HEK293 (cell line): ENCODE data around the gene SERTAD3.

Source experiments
- CTCF ChIA-PET: fragments of 350-600 bp; formaldehyde crosslinking; extraction: SDS; loops from one replicate; lab custom pipeline; 2021; ENCODE audit warnings: antibody characterized with exemption; lab: Yijun Ruan, JAX
- POLR2A ChIA-PET: fragments of 300-600 bp; formaldehyde crosslinking; extraction: SDS; loops from one replicate; lab custom pipeline; 2020; ENCODE audit warnings: antibody characterized with exemption, inconsistent platforms; lab: Yijun Ruan, JAX
- H3K27ac ChIP-seq: fragments of 200-500 bp; sonication (Bioruptor generic); 2 replicates; pipeline ENCODE4 v1.5.1; 2014; ENCODE audit warnings: low read depth, low read length, control low read depth, inconsistent platforms; ENCODE audit errors: extremely low read depth
- H3K36me3 ChIP-seq, 2 experiments: fragments of 200-500 bp in 1 of 2; sonication (Bioruptor generic) in 1 of 2; 1 replicate in 1 of 2; 2 replicates in 1 of 2; pipeline ENCODE4 v1.5.1; 2014 to 2017; ENCODE audit warnings: inconsistent platforms in 2 of 2, low read length in 2 of 2; ENCODE audit not compliant: control insufficient read depth in 2 of 2, insufficient read depth in 1 of 2
- H3K4me1 ChIP-seq: fragments of 200-500 bp; sonication (Bioruptor generic); 2 replicates; pipeline ENCODE4 v1.5.1; 2014; ENCODE audit warnings: mild to moderate bottlenecking, low read length, inconsistent platforms; ENCODE audit not compliant: control insufficient read depth, insufficient read depth
- H3K4me3 ChIP-seq: 2 replicates; pipeline ENCODE4 v1.5.1; 2011; ENCODE audit warnings: low read depth, mild to moderate bottlenecking, control low read depth, low read length, moderate library complexity
- H3K9me3 ChIP-seq: fragments of 200-500 bp; sonication (Bioruptor generic); 2 replicates; pipeline ENCODE4 v1.5.1; 2014; ENCODE audit warnings: low read depth, low read length, inconsistent platforms; ENCODE audit not compliant: control insufficient read depth, insufficient read depth
- CTCF ChIP-seq: fragments of 450-650 bp; formaldehyde crosslinking; IDR thresholded peaks from 2 replicates; pipeline ENCODE4 v1.5.1; 2016; ENCODE audit warnings: missing biosample characterization, missing genetic modification characterization
- GLI2 ChIP-seq: fragments of 450-650 bp; formaldehyde crosslinking; IDR thresholded peaks from 2 replicates; pipeline ENCODE4; 2017; ENCODE audit warnings: missing biosample characterization, missing genetic modification characterization, low read depth, borderline replicate concordance
- OVOL3 ChIP-seq: fragments of 450-650 bp; formaldehyde crosslinking; IDR thresholded peaks from 2 replicates; pipeline ENCODE4 v1.5.1; 2016; ENCODE audit warnings: missing biosample characterization, missing genetic modification characterization
- REPIN1 ChIP-seq: fragments of 450-650 bp; formaldehyde crosslinking; IDR thresholded peaks from 2 replicates; pipeline ENCODE4 v1.5.1; 2017; ENCODE audit warnings: missing biosample characterization, missing genetic modification characterization, low read depth
- YY1 ChIP-seq: fragments of 450-650 bp; formaldehyde crosslinking; IDR thresholded peaks from 2 replicates; pipeline ENCODE4 v1.5.1; 2018; ENCODE audit warnings: missing biosample characterization, missing genetic modification characterization
- ZBTB1 ChIP-seq: fragments of 450-650 bp; formaldehyde crosslinking; IDR thresholded peaks from 2 replicates; pipeline ENCODE4 v1.5.1; 2016; ENCODE audit warnings: missing biosample characterization, missing genetic modification characterization
- ZNF121 ChIP-seq: fragments of 450-650 bp; formaldehyde crosslinking; IDR thresholded peaks from 2 replicates; pipeline ENCODE4 v1.5.1; 2016; ENCODE audit warnings: missing biosample characterization, missing genetic modification characterization
- ZNF132 ChIP-seq: fragments of 450-650 bp; formaldehyde crosslinking; IDR thresholded peaks from 2 replicates; pipeline ENCODE4 v1.5.1; 2017; ENCODE audit warnings: missing biosample characterization, missing genetic modification characterization, borderline replicate concordance
- ZNF138 ChIP-seq: fragments of 450-650 bp; formaldehyde crosslinking; IDR thresholded peaks from 2 replicates; pipeline ENCODE4 v1.5.1; 2016; ENCODE audit warnings: missing biosample characterization, missing genetic modification characterization, borderline replicate concordance
- ZNF148 ChIP-seq: fragments of 450-650 bp; formaldehyde crosslinking; IDR thresholded peaks from 2 replicates; pipeline ENCODE4 v1.5.0; 2017; ENCODE audit warnings: missing biosample characterization, missing genetic modification characterization, borderline replicate concordance
- ZNF302 ChIP-seq: fragments of 450-650 bp; formaldehyde crosslinking; IDR thresholded peaks from 2 replicates; pipeline ENCODE4 v1.5.1; 2016; ENCODE audit warnings: missing biosample characterization, missing genetic modification characterization, low read depth
- ZNF341 ChIP-seq: fragments of 450-650 bp; formaldehyde crosslinking; IDR thresholded peaks from 2 replicates; pipeline ENCODE4; 2016; ENCODE audit warnings: low read depth, missing biosample characterization, missing genetic modification characterization
- ZNF488 ChIP-seq: fragments of 450-650 bp; formaldehyde crosslinking; IDR thresholded peaks from 2 replicates; pipeline ENCODE4 v1.5.1; 2016; ENCODE audit warnings: missing biosample characterization, missing genetic modification characterization
- ZNF514 ChIP-seq: fragments of 450-650 bp; formaldehyde crosslinking; IDR thresholded peaks from 2 replicates; pipeline ENCODE4 v1.5.1; 2016; ENCODE audit warnings: missing biosample characterization, missing genetic modification characterization
- ZNF521 ChIP-seq: fragments of 450-650 bp; formaldehyde crosslinking; IDR thresholded peaks from 2 replicates; pipeline ENCODE4 v1.5.1; 2017; ENCODE audit warnings: missing biosample characterization, mild to moderate bottlenecking, missing genetic modification characterization
- ZNF530 ChIP-seq: fragments of 450-650 bp; formaldehyde crosslinking; IDR thresholded peaks from 2 replicates; pipeline ENCODE4 v1.5.1; 2016; ENCODE audit warnings: low read depth, missing biosample characterization, missing genetic modification characterization
- ZNF558 ChIP-seq: fragments of 450-650 bp; formaldehyde crosslinking; IDR thresholded peaks from 2 replicates; pipeline ENCODE4 v1.5.1; 2016; ENCODE audit warnings: missing biosample characterization, missing genetic modification characterization
- ZNF629 ChIP-seq: fragments of 450-650 bp; formaldehyde crosslinking; IDR thresholded peaks from 2 replicates; pipeline ENCODE4 v1.5.1; 2017; ENCODE audit warnings: missing biosample characterization, missing genetic modification characterization
- TF ChIP-seq, protein P1 (sequence below): fragments of 450-650 bp; formaldehyde crosslinking; optimal IDR thresholded peaks from 2 replicates; pipeline ENCODE3; 2016; ENCODE audit warnings: missing biosample characterization, mild to moderate bottlenecking, missing genetic modification characterization
- TF ChIP-seq, protein P2 (sequence below): fragments of 450-650 bp; formaldehyde crosslinking; IDR thresholded peaks from 2 replicates; pipeline ENCODE4 v1.5.1; 2016; ENCODE audit warnings: missing biosample characterization, missing genetic modification characterization
- TF ChIP-seq, protein P3 (sequence below): fragments of 450-650 bp; formaldehyde crosslinking; IDR thresholded peaks from 2 replicates; pipeline ENCODE4 v1.5.1; 2016; ENCODE audit warnings: missing biosample characterization, missing genetic modification characterization, borderline replicate concordance

SERTAD3 gene

DNA sequence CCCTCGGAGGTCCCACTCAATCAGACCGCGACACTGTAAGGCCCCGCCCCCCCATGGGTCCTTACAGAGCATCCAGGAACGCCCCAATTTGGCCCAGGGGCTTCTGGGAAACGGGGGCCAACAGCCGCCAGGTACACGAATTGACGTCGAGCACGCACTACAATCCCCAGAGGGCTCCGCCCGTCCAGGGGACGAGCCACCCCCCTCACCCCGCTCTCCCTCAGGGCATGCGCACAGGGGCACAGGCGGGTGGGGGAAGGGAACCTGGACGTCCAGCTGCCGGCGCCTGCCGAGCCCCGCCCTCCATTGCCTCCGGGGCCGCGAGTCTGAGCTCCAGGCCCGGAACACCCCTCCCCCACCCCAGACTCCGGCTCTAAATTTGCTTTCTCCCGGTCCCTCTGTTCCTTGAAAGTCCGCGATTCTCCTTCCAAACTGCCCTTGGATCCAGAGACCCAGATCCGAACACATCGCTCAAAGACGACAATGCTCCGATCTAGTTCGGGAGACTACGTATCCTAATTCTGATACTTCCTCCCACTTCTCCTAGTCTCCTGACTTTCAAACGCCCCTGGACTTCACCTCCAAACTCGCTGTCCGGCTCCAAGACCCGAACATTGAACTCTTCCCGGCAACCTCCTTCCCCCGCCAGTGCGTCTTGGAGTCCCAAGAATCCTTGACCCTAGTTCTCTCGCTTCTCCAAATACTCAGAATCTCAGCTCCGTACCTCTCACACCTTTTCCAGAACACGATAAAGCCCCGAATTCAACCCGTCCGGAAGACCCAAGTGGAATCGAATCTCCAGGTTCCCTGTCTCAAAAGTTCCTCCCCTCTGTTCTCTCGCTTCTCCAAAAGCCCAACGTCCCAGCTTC is 770 bp downstream of the SERTAD3 start:
- Histone ChIP-seq H3K4me1 (peaks cover 14% of the 10 kb centered on the region), H3K27ac (peak overlapping the region; percentile 99), H3K4me3 (peak overlapping the region; percentile 57), H3K9me3 (no peaks in the 10 kb centered on the region), H3K36me3 (peaks cover 21 to 28% of the 10 kb centered on the region in 2 experiments)
- ChIA-PET POLR2A (interaction anchor here (0.5 to 17.1 kb wide), 33 partner anchors 10 to 1546 kb away, joined by 3 to 428 read pairs (median 4); partner anchors contain the start of genes AKT2, BLVRB, C19orf47 and EGLN2), CTCF (interaction anchor here (0.6 to 4.8 kb wide), 16 partner anchors 10 to 819 kb away, joined by 3 to 39 read pairs (median 5); partner anchors contain the start of genes BLVRB and SERTAD1)
- TF ChIP-seq ZNF121 = no peak
- no peak for TF ChIP-seq ZNF148 (tag by site-specific recombination)
- TF ChIP-seq ZNF558 (tag by site-specific recombination) = no peak; the same call in 1 of the 2 replicates
- TF ChIP-seq ZNF629 (tag by site-specific recombination) = peak; percentile 89
- no peak for TF ChIP-seq ZNF488
- TF ChIP-seq, protein P1, sequence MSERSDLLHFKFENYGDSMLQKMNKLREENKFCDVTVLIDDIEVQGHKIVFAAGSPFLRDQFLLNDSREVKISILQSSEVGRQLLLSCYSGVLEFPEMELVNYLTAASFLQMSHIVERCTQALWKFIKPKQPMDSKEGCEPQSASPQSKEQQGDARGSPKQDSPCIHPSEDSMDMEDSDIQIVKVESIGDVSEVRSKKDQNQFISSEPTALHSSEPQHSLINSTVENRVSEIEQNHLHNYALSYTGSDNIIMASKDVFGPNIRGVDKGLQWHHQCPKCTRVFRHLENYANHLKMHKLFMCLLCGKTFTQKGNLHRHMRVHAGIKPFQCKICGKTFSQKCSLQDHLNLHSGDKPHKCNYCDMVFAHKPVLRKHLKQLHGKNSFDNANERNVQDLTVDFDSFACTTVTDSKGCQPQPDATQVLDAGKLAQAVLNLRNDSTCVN (tag by site-specific recombination) = peak; percentile 97
- peak; percentile 91 for TF ChIP-seq REPIN1 (tag by site-specific recombination)
- peak; percentile 95 for TF ChIP-seq ZNF341 (tag by site-specific recombination)
- no peak for TF ChIP-seq ZNF132 (tag by site-specific recombination)
- TF ChIP-seq CTCF (tag by site-specific recombination) = no peak; the same call in none of the 2 replicates
- TF ChIP-seq, protein P2, sequence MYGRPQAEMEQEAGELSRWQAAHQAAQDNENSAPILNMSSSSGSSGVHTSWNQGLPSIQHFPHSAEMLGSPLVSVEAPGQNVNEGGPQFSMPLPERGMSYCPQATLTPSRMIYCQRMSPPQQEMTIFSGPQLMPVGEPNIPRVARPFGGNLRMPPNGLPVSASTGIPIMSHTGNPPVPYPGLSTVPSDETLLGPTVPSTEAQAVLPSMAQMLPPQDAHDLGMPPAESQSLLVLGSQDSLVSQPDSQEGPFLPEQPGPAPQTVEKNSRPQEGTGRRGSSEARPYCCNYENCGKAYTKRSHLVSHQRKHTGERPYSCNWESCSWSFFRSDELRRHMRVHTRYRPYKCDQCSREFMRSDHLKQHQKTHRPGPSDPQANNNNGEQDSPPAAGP (tag by site-specific recombination) = peak; percentile 98
- TF ChIP-seq, protein P3, sequence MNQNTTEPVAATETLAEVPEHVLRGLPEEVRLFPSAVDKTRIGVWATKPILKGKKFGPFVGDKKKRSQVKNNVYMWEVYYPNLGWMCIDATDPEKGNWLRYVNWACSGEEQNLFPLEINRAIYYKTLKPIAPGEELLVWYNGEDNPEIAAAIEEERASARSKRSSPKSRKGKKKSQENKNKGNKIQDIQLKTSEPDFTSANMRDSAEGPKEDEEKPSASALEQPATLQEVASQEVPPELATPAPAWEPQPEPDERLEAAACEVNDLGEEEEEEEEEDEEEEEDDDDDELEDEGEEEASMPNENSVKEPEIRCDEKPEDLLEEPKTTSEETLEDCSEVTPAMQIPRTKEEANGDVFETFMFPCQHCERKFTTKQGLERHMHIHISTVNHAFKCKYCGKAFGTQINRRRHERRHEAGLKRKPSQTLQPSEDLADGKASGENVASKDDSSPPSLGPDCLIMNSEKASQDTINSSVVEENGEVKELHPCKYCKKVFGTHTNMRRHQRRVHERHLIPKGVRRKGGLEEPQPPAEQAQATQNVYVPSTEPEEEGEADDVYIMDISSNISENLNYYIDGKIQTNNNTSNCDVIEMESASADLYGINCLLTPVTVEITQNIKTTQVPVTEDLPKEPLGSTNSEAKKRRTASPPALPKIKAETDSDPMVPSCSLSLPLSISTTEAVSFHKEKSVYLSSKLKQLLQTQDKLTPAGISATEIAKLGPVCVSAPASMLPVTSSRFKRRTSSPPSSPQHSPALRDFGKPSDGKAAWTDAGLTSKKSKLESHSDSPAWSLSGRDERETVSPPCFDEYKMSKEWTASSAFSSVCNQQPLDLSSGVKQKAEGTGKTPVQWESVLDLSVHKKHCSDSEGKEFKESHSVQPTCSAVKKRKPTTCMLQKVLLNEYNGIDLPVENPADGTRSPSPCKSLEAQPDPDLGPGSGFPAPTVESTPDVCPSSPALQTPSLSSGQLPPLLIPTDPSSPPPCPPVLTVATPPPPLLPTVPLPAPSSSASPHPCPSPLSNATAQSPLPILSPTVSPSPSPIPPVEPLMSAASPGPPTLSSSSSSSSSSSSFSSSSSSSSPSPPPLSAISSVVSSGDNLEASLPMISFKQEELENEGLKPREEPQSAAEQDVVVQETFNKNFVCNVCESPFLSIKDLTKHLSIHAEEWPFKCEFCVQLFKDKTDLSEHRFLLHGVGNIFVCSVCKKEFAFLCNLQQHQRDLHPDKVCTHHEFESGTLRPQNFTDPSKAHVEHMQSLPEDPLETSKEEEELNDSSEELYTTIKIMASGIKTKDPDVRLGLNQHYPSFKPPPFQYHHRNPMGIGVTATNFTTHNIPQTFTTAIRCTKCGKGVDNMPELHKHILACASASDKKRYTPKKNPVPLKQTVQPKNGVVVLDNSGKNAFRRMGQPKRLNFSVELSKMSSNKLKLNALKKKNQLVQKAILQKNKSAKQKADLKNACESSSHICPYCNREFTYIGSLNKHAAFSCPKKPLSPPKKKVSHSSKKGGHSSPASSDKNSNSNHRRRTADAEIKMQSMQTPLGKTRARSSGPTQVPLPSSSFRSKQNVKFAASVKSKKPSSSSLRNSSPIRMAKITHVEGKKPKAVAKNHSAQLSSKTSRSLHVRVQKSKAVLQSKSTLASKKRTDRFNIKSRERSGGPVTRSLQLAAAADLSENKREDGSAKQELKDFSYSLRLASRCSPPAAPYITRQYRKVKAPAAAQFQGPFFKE (tag by site-specific recombination) = no peak
- no peak for TF ChIP-seq ZNF514 (tag by site-specific recombination)
- TF ChIP-seq ZNF138 (tag by site-specific recombination) = no peak
- TF ChIP-seq OVOL3 (tag by site-specific recombination) = 0 out of 2 replicates have a peak, but pooled peaks have one; percentile 12
- TF ChIP-seq ZBTB1 (tag by site-specific recombination) = no peak
- TF ChIP-seq YY1 = peak; percentile 53; the same call in 1 of the 2 replicates
- no peak for TF ChIP-seq ZNF530
- TF ChIP-seq ZNF521 (tag by site-specific recombination) = no peak
- no peak; the same call in 1 of the 2 replicates for TF ChIP-seq GLI2 (tag by site-specific recombination)
- no peak for TF ChIP-seq ZNF302 (tag by site-specific recombination)
